Stomach (tissue), 4 donors: ENCODE measurements around the gene ANKRD6.

Experiments
- CTCF ChIP-seq, 7 experiments: fragments of 450-650 bp in 4 of 7; fragments of 200-600 bp in 3 of 7; sonication (generic) in 3 of 7; IDR thresholded peaks; one replicate each; pipeline ENCODE4 v1.5.1; 2016 to 2019; ENCODE audit warnings: antibody characterized with exemption in 7 of 7, control low read depth in 2 of 7, mild to moderate bottlenecking in 1 of 7
- POLR2A ChIP-seq, 4 donors: fragments of 450-650 bp; IDR thresholded peaks; one replicate each; pipeline ENCODE4 v1.6.1; 2016; ENCODE audit warnings: antibody characterized with exemption in 4 of 4, control low read depth in 2 of 4, mild to moderate bottlenecking in 1 of 4, moderate library complexity in 1 of 4
- POLR2AphosphoS5 ChIP-seq, 3 donors: sonication (generic); formaldehyde crosslinking; IDR thresholded peaks; one replicate each; pipeline ENCODE4 v1.6.1; 2016; ENCODE audit warnings: antibody characterized with exemption in 3 of 3

GRCh38 chr6:89398762-89399525 lies 34.0 kb upstream of the ANKRD6 start:
- TF ChIP-seq CTCF (IDR thresholded peaks at IDR 0.05) (no peak), POLR2A (IDR thresholded peaks at IDR 0.05) (no peak), POLR2AphosphoS5 (IDR thresholded peaks at IDR 0.05) (no peak)
